C4-2B (cell line): ENCODE measurements around the gene CDKN3.
"Not testable (repeated sequence)": the region's sequence is repeated elsewhere in the genome, so short reads cannot be mapped to it uniquely, and the experiment has no call there.

ENCODE experiments used
- H3K27ac ChIP-seq: fragments of 450-650 bp; 2 replicates; pipeline ENCODE4 v1.5.1; 2017
- ZFX ChIP-seq: fragments of 450-650 bp; IDR thresholded peaks from 2 replicates; pipeline ENCODE4 v1.6.1; 2017
- TF ChIP-seq, protein P1 (sequence below): fragments of 450-650 bp; conservative IDR thresholded peaks from 2 replicates; pipeline ENCODE4 v1.5.1; 2017; ENCODE audit warnings: mild to moderate bottlenecking

CDKN3 gene

DNA sequence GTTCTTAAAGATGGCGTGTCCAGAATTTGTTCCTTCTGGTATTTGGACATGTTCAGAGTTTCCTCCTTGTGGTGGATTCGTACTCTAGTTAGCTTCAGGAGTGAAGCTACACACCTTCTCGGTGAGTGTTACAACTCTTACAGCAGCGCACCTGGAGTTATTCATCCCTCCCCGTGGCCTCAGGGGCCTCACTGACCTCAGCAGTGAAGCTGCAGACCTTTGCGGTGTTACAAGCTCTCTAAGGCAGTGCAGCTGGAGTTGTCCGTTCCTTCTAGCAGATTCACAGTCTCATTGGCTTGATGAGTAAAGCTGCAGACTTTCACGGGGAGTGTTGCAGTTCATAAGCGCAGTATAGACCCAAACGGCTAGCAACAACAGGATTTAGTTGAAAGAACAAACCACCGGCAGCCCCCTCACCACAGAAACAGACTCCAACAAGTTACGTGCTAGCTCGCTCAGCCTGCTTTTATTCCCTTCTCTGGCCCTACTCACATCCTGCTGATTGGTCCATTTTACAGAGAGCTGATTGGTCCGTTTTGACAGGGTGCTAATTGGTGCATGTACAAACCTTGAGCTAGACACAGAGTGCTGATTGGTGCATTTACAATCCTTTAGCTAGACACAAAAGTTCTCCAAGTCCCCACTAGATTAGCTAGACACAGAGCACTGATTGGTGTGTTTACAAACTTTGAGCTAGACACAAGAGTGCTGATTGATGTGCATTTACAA lies 4.5 kb upstream of the CDKN3 start:
- no peak for TF ChIP-seq ZFX
- TF ChIP-seq, protein P1, sequence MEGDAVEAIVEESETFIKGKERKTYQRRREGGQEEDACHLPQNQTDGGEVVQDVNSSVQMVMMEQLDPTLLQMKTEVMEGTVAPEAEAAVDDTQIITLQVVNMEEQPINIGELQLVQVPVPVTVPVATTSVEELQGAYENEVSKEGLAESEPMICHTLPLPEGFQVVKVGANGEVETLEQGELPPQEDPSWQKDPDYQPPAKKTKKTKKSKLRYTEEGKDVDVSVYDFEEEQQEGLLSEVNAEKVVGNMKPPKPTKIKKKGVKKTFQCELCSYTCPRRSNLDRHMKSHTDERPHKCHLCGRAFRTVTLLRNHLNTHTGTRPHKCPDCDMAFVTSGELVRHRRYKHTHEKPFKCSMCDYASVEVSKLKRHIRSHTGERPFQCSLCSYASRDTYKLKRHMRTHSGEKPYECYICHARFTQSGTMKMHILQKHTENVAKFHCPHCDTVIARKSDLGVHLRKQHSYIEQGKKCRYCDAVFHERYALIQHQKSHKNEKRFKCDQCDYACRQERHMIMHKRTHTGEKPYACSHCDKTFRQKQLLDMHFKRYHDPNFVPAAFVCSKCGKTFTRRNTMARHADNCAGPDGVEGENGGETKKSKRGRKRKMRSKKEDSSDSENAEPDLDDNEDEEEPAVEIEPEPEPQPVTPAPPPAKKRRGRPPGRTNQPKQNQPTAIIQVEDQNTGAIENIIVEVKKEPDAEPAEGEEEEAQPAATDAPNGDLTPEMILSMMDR, result no peak
- no peak overlapping the region for H3K27ac ChIP-seq

DNA sequence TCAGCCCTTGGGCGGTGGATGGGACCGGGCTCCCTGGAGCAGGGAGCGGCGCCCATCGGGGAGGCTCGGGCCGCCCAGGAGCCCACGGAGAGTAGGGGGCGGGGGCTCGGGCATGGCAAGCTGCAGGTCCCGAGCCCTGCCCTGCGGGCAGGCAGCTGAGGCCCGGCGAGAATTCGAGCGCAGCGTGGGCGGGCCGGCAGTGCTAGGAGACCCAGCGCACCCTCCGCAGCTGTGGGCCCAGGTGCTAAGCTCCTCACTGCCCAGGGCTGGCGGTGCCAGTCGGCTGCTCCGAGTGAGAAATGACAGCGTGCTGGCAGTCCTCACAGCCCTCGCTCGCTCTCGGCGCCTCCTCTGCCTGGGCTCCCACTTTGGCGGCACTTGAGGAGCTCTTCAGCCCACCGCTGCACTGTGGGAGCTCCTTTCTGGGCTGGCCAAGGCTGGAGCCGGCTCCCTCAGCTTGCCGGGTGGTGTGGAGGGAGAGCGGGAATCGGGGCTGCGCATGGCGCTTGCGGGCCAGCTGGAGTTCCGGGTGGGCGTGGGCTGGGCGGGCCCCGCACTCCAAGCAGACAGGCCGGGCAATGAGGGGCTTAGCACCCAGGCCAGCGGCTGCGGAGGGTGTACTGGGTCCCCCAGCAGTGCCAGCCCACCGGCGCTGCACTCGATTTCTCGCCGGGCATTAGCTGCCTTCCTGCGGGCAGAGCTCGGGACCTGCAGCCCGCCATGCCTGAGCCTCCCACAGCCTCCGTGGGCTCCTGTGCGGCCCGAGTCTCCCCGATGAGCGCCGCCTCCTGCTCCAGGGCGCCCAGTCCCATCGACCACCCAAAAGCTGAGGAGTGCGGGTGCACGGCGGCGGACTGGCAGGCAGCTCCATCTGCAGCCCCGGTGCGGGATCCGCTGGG lies 3.6 kb upstream of the CDKN3 start:
- H3K27ac ChIP-seq, result not testable (repeated sequence)

DNA sequence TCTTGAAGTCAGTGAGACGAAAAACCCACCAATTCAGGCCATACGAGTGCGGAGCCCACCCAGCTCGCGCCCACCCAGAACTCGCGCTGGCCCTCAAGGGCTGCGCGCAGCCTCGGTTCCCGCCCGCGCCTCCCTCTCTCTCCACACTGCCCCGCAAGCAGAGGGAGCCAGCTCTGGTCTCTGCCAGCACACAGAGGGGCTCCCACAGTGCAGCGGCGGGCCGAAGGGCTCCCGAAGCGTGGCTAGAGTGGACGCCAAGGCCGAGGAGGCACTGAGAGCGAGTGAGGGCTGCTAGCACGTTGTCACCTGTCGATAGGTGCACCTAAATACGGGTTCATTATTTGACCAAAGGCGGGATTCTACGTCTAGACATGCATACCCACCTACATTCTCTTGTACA lies 2.2 kb upstream of the CDKN3 start:
- TF ChIP-seq ZFX, result no peak
- TF ChIP-seq, protein P1, result no peak
- no peak overlapping the region for H3K27ac ChIP-seq

DNA sequence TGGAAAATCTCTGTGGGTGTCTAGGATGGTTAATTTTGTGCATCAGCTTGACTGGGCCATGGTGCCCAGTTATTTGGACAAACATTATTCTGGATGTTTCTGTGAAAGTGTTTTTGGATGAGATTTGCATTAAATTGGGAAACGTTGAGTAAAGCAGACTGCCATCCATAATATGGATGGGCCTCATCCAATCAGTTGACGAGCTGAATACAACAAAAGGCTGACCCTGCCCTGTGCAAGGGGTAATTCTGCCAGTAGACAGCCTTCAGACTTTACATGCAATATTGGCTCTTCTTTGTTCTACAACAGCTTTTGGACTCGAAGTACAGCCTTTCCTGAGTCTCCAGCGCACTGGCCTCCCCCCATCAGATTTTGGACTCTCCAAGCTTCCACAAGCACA lies 1.5 kb upstream of the CDKN3 start:
- no peak overlapping the region for H3K27ac ChIP-seq
- TF ChIP-seq, protein P1, result no peak
- TF ChIP-seq ZFX, result no peak

DNA sequence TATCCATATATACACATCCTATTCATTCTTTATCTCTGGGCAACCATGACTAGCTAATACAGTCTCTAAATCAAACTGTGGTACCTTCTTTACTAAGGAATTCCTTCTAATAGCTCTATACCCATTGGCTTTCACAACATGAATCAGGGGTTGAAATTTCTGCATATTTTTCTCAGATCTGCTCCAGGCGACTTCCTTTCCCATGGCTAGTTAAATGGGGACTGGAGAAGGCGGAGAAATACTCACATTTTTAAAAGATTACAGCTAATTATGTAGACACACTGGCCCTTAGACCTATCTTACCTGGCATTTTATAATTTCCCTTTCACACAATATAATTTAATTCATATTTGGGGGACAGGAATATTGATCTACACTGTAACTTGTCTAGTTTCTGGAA lies 1.1 kb upstream of the CDKN3 start:
- TF ChIP-seq, protein P1, result no peak
- TF ChIP-seq ZFX, result no peak
- H3K27ac ChIP-seq, result no peak overlapping the region

DNA sequence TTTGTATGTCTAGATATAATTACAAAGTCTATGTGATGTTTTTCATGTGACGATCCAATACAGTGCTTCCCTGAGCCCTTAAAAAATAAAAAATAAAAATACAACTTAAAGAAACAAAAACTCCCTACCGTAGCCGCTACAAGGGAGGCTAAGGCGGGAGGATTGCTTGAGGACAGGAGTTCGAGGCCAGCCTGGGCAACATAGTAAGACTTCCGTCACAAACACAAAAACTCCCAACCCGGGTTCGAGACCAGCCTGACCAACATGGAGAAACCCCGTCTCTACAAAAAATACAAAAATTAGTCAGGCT lies 669 bp upstream of the CDKN3 start:
- peak overlapping the region; percentile 89 for H3K27ac ChIP-seq
- no peak for TF ChIP-seq ZFX
- TF ChIP-seq, protein P1, result no peak

DNA sequence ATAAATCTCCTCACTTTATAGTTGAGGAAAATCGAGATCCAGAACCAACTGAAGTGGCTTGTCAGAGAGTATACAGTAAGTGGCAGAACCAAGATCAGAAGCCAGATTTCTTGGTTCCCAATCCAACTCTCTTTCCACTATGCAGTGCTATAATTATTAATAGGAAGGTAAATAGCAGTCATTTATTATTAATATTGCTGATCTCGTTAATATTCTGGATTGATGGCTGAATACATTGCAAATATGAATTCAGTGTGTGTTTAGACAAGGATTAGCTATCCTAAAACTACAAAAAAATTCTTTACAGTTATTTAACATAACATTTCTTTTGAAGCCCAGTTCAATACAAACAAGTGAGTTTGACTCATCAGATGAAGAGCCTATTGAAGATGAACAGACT lies 2.8 kb downstream of the CDKN3 start:
- TF ChIP-seq ZFX, result no peak
- TF ChIP-seq, protein P1, result no peak
- H3K27ac ChIP-seq, result no peak overlapping the region

DNA sequence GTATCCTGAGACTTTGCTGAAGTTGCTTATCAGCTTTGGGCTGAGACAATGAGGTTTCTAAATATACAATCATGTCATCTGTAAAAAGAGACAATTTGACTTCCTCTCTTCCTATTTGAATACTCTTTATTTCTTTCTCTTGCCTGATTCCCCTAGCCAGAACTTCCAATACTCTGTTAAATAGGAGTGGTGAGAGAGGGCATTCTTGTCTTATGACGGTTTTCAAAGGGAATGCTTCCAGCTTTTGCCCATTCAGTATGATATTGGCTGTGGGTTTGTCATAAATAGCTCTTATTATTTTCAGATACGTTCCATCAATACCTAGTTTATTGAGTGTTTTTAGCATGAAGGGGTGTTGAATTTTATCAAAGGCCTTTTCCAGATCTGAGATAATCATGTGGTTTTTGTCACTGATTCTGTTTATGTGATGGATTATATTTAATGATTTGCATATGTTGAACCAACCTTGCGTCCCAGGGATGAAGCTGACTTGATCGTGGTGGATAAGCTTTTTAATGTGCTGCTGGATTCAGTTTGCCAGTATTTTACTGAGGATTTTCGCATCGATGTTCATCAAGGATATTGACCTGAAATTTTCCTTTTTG lies 6.7 kb downstream of the CDKN3 start:
- H3K27ac ChIP-seq, result not testable (repeated sequence)
